Measurements from ENCODE around the gene SH3TC2. TPM values are rescaled to one million over a fixed set of nuclear protein-coding genes. Genes with fewer than 3 reads are reported as not detected.

Gene SH3TC2
- polyA plus RNA-seq, 1 donor: 0.72 TPM

- Histone ChIP-seq H3K4me3 (ENCODE audit: low read length) (no peak overlapping the region), H3K9me3 (ENCODE audit: control insufficient read depth, low read depth, low read length) (no peaks in the 10 kb centered on the region), H3K36me3 (ENCODE audit: control insufficient read depth, insufficient read depth, low read length) (no peaks in the 10 kb centered on the region), H3K27ac (ENCODE audit: low read length) (no peak overlapping the region), H3K4me1 (ENCODE audit: control insufficient read depth, insufficient read depth, low read length) (no peaks in the 10 kb centered on the region), H3K27me3 (ENCODE audit: control insufficient read depth, insufficient read depth, low read length) (no peaks in the 10 kb centered on the region)
- WGBS (ENCODE audit: insufficient coverage, low lambda C conversion rate): no CpG with 5 or more reads among the region's 2 CpGs
- no peak for DNase-seq
Observed at GRCh38 chr5:148966938-148967337, 95.9 kb downstream of the SH3TC2 start.

- WGBS (ENCODE audit: insufficient coverage, low lambda C conversion rate): no CpG with 5 or more reads among the region's 4 CpGs
- no peak overlapping the region for H3K27ac ChIP-seq (ENCODE audit: low read length)
- no peaks in the 10 kb centered on the region for H3K4me1 ChIP-seq (ENCODE audit: control insufficient read depth, insufficient read depth, low read length)
Observed at GRCh38 chr5:148966348-148966747, 96.5 kb downstream of the SH3TC2 start.

GRCh38 chr5:148965511-148966265, 97.2 kb downstream of the SH3TC2 start:
- H3K9me3 ChIP-seq (ENCODE audit: control insufficient read depth, low read depth, low read length): no peaks in the 10 kb centered on the region
- no peak overlapping the region for H3K27ac ChIP-seq (ENCODE audit: low read length)
- 100% methylated on average over 1 of the region's 13 CpGs for WGBS (ENCODE audit: insufficient coverage, low lambda C conversion rate)
- DNase-seq: no peak
- no peaks in the 10 kb centered on the region for H3K27me3 ChIP-seq (ENCODE audit: control insufficient read depth, insufficient read depth, low read length)
- no peaks in the 10 kb centered on the region for H3K36me3 ChIP-seq (ENCODE audit: control insufficient read depth, insufficient read depth, low read length)
- no peak overlapping the region for H3K4me3 ChIP-seq (ENCODE audit: low read length)
- no peaks in the 10 kb centered on the region for H3K4me1 ChIP-seq (ENCODE audit: control insufficient read depth, insufficient read depth, low read length)

More at GRCh38 chr5:148966348-148966747, 96.5 kb downstream of the SH3TC2 start:
- H3K27me3 ChIP-seq (ENCODE audit: control insufficient read depth, insufficient read depth, low read length): no peaks in the 10 kb centered on the region
- H3K36me3 ChIP-seq (ENCODE audit: control insufficient read depth, insufficient read depth, low read length): no peaks in the 10 kb centered on the region
- H3K9me3 ChIP-seq (ENCODE audit: control insufficient read depth, low read depth, low read length): no peaks in the 10 kb centered on the region
- H3K4me3 ChIP-seq (ENCODE audit: low read length): no peak overlapping the region
- no peak for DNase-seq

GRCh38 chr5:148963664-148964063, 99.2 kb downstream of the SH3TC2 start:
- DNase-seq: peak in 1 of 2 donors; percentile 14
- Histone ChIP-seq H3K4me1 (ENCODE audit: control insufficient read depth, insufficient read depth, low read length) (no peaks in the 10 kb centered on the region), H3K27me3 (ENCODE audit: control insufficient read depth, insufficient read depth, low read length) (no peaks in the 10 kb centered on the region), H3K4me3 (ENCODE audit: low read length) (no peak overlapping the region), H3K9me3 (ENCODE audit: control insufficient read depth, low read depth, low read length) (no peaks in the 10 kb centered on the region), H3K36me3 (ENCODE audit: control insufficient read depth, insufficient read depth, low read length) (no peaks in the 10 kb centered on the region), H3K27ac (ENCODE audit: low read length) (no peak overlapping the region)

- Histone ChIP-seq H3K9me3 (ENCODE audit: control insufficient read depth, low read depth, low read length) (no peaks in the 10 kb centered on the region), H3K4me1 (ENCODE audit: control insufficient read depth, insufficient read depth, low read length) (no peaks in the 10 kb centered on the region), H3K27me3 (ENCODE audit: control insufficient read depth, insufficient read depth, low read length) (no peaks in the 10 kb centered on the region), H3K36me3 (ENCODE audit: control insufficient read depth, insufficient read depth, low read length) (no peaks in the 10 kb centered on the region), H3K27ac (ENCODE audit: low read length) (no peak overlapping the region), H3K4me3 (ENCODE audit: low read length) (no peak overlapping the region)
- no peak for DNase-seq
- WGBS (ENCODE audit: insufficient coverage, low lambda C conversion rate): no CpG with 5 or more reads among the region's 3 CpGs
Observed at GRCh38 chr5:148962761-148963324, 100.0 kb downstream of the SH3TC2 start.

GRCh38 chr5:148962200-148962550, 100.7 kb downstream of the SH3TC2 start:
- Histone ChIP-seq H3K27me3 (ENCODE audit: control insufficient read depth, insufficient read depth, low read length) (no peaks in the 10 kb centered on the region), H3K4me1 (ENCODE audit: control insufficient read depth, insufficient read depth, low read length) (no peaks in the 10 kb centered on the region), H3K4me3 (ENCODE audit: low read length) (no peak overlapping the region), H3K36me3 (ENCODE audit: control insufficient read depth, insufficient read depth, low read length) (no peaks in the 10 kb centered on the region), H3K27ac (ENCODE audit: low read length) (no peak overlapping the region), H3K9me3 (ENCODE audit: control insufficient read depth, low read depth, low read length) (no peaks in the 10 kb centered on the region)
- DNase-seq: no peak
- no CpG with 5 or more reads among the region's 3 CpGs for WGBS (ENCODE audit: insufficient coverage, low lambda C conversion rate)

GRCh38 chr5:148961261-148962199, 101.3 kb downstream of the SH3TC2 start:
- no peak for DNase-seq
- Histone ChIP-seq H3K4me1 (ENCODE audit: control insufficient read depth, insufficient read depth, low read length) (no peaks in the 10 kb centered on the region), H3K9me3 (ENCODE audit: control insufficient read depth, low read depth, low read length) (no peaks in the 10 kb centered on the region), H3K27ac (ENCODE audit: low read length) (no peak overlapping the region), H3K4me3 (ENCODE audit: low read length) (no peak overlapping the region), H3K36me3 (ENCODE audit: control insufficient read depth, insufficient read depth, low read length) (no peaks in the 10 kb centered on the region), H3K27me3 (ENCODE audit: control insufficient read depth, insufficient read depth, low read length) (no peaks in the 10 kb centered on the region)
- WGBS (ENCODE audit: insufficient coverage, low lambda C conversion rate): 93% methylated on average over 4 of the region's 8 CpGs

- WGBS (ENCODE audit: insufficient coverage, low lambda C conversion rate): no CpG with 5 or more reads among the region's 6 CpGs
- no peaks in the 10 kb centered on the region for H3K4me1 ChIP-seq (ENCODE audit: control insufficient read depth, insufficient read depth, low read length)
- no peak overlapping the region for H3K4me3 ChIP-seq (ENCODE audit: low read length)
- H3K9me3 ChIP-seq (ENCODE audit: control insufficient read depth, low read depth, low read length): no peaks in the 10 kb centered on the region
- H3K27me3 ChIP-seq (ENCODE audit: control insufficient read depth, insufficient read depth, low read length): no peaks in the 10 kb centered on the region
- no peak overlapping the region for H3K27ac ChIP-seq (ENCODE audit: low read length)
- H3K36me3 ChIP-seq (ENCODE audit: control insufficient read depth, insufficient read depth, low read length): no peaks in the 10 kb centered on the region
- no peak for DNase-seq
Observed at GRCh38 chr5:148960070-148960769, 102.6 kb downstream of the SH3TC2 start.

GRCh38 chr5:148957591-148958202, 105.2 kb downstream of the SH3TC2 start:
- no peaks in the 10 kb centered on the region for H3K9me3 ChIP-seq (ENCODE audit: control insufficient read depth, low read depth, low read length)
- H3K4me1 ChIP-seq (ENCODE audit: control insufficient read depth, insufficient read depth, low read length): no peaks in the 10 kb centered on the region
- DNase-seq: no peak
- H3K27ac ChIP-seq (ENCODE audit: low read length): no peak overlapping the region
- H3K36me3 ChIP-seq (ENCODE audit: control insufficient read depth, insufficient read depth, low read length): no peaks in the 10 kb centered on the region
- no CpG with 5 or more reads among the region's 3 CpGs for WGBS (ENCODE audit: insufficient coverage, low lambda C conversion rate)
- no peaks in the 10 kb centered on the region for H3K27me3 ChIP-seq (ENCODE audit: control insufficient read depth, insufficient read depth, low read length)
- no peak overlapping the region for H3K4me3 ChIP-seq (ENCODE audit: low read length)

Data from large intestine (tissue), 3 donors.